Gastrocnemius medialis (tissue), 4 donors: Measurements from ENCODE around the gene FBXW4.

Source experiments
- POLR2A ChIP-seq, 2 donors: fragments of 450-650 bp; IDR thresholded peaks; one replicate each; pipeline ENCODE4 v1.6.1; 2017; ENCODE audit warnings: antibody characterized with exemption in 2 of 2, mild to moderate bottlenecking in 2 of 2, moderate library complexity in 2 of 2
- TF ChIP-seq, protein P1 (sequence below), 5 experiments: fragments of 450-650 bp in 3 of 5; fragments of 200-600 bp in 2 of 5; sonication (generic) in 2 of 5; IDR thresholded peaks in 4 of 5; conservative IDR thresholded peaks in 1 of 5; 1 replicate in 4 of 5; 2 replicates in 1 of 5; pipeline ENCODE4 v1.5.1; 2016 to 2019; ENCODE audit warnings: antibody characterized with exemption in 5 of 5, mild to moderate bottlenecking in 3 of 5, moderate library complexity in 3 of 5

DNA sequence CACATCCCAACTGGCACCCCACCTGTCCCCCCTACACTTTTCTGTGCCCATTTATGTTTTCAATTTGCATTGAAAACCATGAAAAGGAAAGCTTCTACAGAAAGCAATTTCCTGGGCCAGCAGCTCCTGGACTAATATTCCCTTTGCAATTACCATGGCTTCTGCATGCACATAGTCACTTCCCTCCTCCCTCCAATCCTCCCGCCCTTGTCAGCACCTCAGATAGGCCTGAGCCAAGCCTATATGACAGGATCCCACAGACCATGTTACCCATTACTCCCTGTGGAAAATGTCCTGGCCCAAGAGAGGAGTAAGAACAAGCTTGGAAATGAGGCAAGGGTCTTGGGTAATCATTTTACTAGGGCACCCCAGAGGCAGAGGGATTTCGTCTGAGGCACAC lies 38.1 kb downstream of the FBXW4 start:
- TF ChIP-seq, protein P1, sequence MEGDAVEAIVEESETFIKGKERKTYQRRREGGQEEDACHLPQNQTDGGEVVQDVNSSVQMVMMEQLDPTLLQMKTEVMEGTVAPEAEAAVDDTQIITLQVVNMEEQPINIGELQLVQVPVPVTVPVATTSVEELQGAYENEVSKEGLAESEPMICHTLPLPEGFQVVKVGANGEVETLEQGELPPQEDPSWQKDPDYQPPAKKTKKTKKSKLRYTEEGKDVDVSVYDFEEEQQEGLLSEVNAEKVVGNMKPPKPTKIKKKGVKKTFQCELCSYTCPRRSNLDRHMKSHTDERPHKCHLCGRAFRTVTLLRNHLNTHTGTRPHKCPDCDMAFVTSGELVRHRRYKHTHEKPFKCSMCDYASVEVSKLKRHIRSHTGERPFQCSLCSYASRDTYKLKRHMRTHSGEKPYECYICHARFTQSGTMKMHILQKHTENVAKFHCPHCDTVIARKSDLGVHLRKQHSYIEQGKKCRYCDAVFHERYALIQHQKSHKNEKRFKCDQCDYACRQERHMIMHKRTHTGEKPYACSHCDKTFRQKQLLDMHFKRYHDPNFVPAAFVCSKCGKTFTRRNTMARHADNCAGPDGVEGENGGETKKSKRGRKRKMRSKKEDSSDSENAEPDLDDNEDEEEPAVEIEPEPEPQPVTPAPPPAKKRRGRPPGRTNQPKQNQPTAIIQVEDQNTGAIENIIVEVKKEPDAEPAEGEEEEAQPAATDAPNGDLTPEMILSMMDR (IDR thresholded peaks at IDR 0.05 in 4 of 5, conservative IDR thresholded peaks at IDR 0.05 in 1 of 5), result no peak
- TF ChIP-seq POLR2A (IDR thresholded peaks at IDR 0.05), result no peak
